Liver (tissue), 9 donors: Measurements from ENCODE around the gene EVPL. TPM values are rescaled to one million over a fixed set of nuclear protein-coding genes. Genes with fewer than 3 reads are reported as not detected.

ENCODE experiments used
- DNase-seq: peaks from one replicate; pipeline ENCODE4 v3.0.0-alpha.2; 2017; ENCODE audit warnings: low spot score
- H3K27ac ChIP-seq, 2 donors: one replicate each; pipeline ENCODE4 v1.7.0; 2013; ENCODE audit warnings: inconsistent platforms in 2 of 2, low read length in 2 of 2, control low read depth in 1 of 2, low read depth in 1 of 2, mild to moderate bottlenecking in 1 of 2
- H3K27me3 ChIP-seq, 4 donors: one replicate each; pipeline versions ENCODE4 v1.6.1 to v1.7.0; 2013; ENCODE audit warnings: low read length in 3 of 4, inconsistent platforms in 1 of 4, mild to moderate bottlenecking in 1 of 4, moderate library complexity in 1 of 4; ENCODE audit not compliant: control insufficient read depth in 4 of 4, insufficient read depth in 4 of 4
- H3K36me3 ChIP-seq, 4 donors: one replicate each; pipeline versions ENCODE4 v1.6.1 to v1.7.0; 2013; ENCODE audit warnings: low read length in 3 of 4, mild to moderate bottlenecking in 3 of 4, low read depth in 1 of 4, moderate library complexity in 1 of 4; ENCODE audit not compliant: control insufficient read depth in 4 of 4, insufficient read depth in 3 of 4
- H3K4me1 ChIP-seq, 4 donors: one replicate each; pipeline versions ENCODE4 v1.6.1 to v1.7.0; 2013; ENCODE audit warnings: low read length in 3 of 4, mild to moderate bottlenecking in 3 of 4, moderate library complexity in 1 of 4; ENCODE audit not compliant: control insufficient read depth in 4 of 4, insufficient read depth in 4 of 4
- H3K4me3 ChIP-seq, 3 donors: one replicate each; pipeline versions ENCODE4 v1.6.1 to v1.7.0; 2013; ENCODE audit warnings: low read length in 3 of 3, control low read depth in 1 of 3, low read depth in 1 of 3, mild to moderate bottlenecking in 1 of 3
- H3K9ac ChIP-seq, 2 donors: one replicate each; pipeline ENCODE4 v1.7.0; 2013; ENCODE audit warnings: low read length in 2 of 2, mild to moderate bottlenecking in 2 of 2, moderate library complexity in 2 of 2, control low read depth in 1 of 2, low read depth in 1 of 2
- H3K9me3 ChIP-seq, 4 donors: one replicate each; pipeline versions ENCODE4 v1.6.1 to v1.7.0; 2013; ENCODE audit warnings: low read length in 3 of 4; ENCODE audit not compliant: control insufficient read depth in 4 of 4
- CTCF ChIP-seq: fragments of 150-350 bp; IDR thresholded peaks from 2 replicates; pipeline ENCODE4 v1.5.1; 2017; ENCODE audit warnings: improper control_type of control experiment, low read depth, low read length; ENCODE audit not compliant: missing input control
- FOXA2 ChIP-seq: IDR thresholded peaks from 2 replicates; pipeline ENCODE4 v1.6.1; 2016; ENCODE audit warnings: antibody characterized with exemption
- HNF4A ChIP-seq, 2 donors: conservative IDR thresholded peaks; 2 replicates each; pipeline ENCODE4 v1.6.1; 2016; ENCODE audit warnings: antibody characterized with exemption in 2 of 2, mild to moderate bottlenecking in 2 of 2
- HNF4G ChIP-seq: IDR thresholded peaks from 2 replicates; pipeline ENCODE4 v1.6.1; 2016; ENCODE audit warnings: antibody characterized with exemption
- JUND ChIP-seq, 2 donors: IDR thresholded peaks; 2 replicates each; pipeline ENCODE4 v1.6.1; 2016; ENCODE audit warnings: antibody characterized with exemption in 2 of 2
- MAX ChIP-seq: IDR thresholded peaks from 2 replicates; pipeline ENCODE4 v1.6.1; 2016; ENCODE audit warnings: antibody characterized with exemption
- NR2F2 ChIP-seq: IDR thresholded peaks from 2 replicates; pipeline ENCODE4 v1.6.1; 2016; ENCODE audit warnings: antibody characterized with exemption
- RXRA ChIP-seq, 2 donors: IDR thresholded peaks; 2 replicates each; pipeline ENCODE4 v1.6.1; 2017 to 2018; ENCODE audit warnings: antibody characterized with exemption in 2 of 2, mild to moderate bottlenecking in 1 of 2
- SP1 ChIP-seq: IDR thresholded peaks from 2 replicates; pipeline ENCODE4 v1.6.1; 2018; ENCODE audit warnings: antibody characterized with exemption, mild to moderate bottlenecking
- YY1 ChIP-seq: IDR thresholded peaks from 2 replicates; pipeline ENCODE4 v1.6.1; 2016; ENCODE audit warnings: antibody characterized with exemption, mild to moderate bottlenecking
- ZBTB33 ChIP-seq: IDR thresholded peaks from 2 replicates; pipeline ENCODE4 v1.6.1; 2016; ENCODE audit warnings: antibody characterized with exemption
- whole genome bisulfite sequencing: extraction: QIAGEN DNeasy Blood & Tissue Kit; methylation state at CpG from one replicate; pipeline ENCODE4 v1.1.7; 2013; 5-methylcytosine and 5-hydroxymethylcytosine counted together
- polyA plus RNA-seq, 2 donors: library from polyadenylated mRNA; stranded (reverse) in 1 of 2; unstranded in 1 of 2; fragments of 200-250 nt in 1 of 2; fragments of >200 nt in 1 of 2; fragmentation: Nextera tagmentation in 1 of 2; extraction: Ambion mirVana in 1 of 2; gene quantifications; one replicate each; pipeline versions ENCODE4 v1.2.1 to v1.2.3, GENCODE V29; 2013 to 2015
- total RNA-seq, 2 donors: library from RNA; depleted of rRNA; stranded (reverse); fragments of >200 nt; gene quantifications; one replicate each; pipeline ENCODE4 v1.2.3, GENCODE V29; 2014
- donor health status: healthy.
- donor health status: healthy.
- donor health status: healthy.
- donor health status: healthy.
- donor health status: healthy.

EVPL gene
- total and polyA plus RNA-seq, 4 donors = 0.03 to 0.33 (median 0.21) TPM; not detected in 1

- Histone ChIP-seq H3K4me1 (peaks cover 17 to 56% (median 44%) of the 10 kb centered on the region in 4 donors), H3K27me3 (no peaks in the 10 kb centered on the region), H3K36me3 (peaks cover 0 to 5% (median 3%) of the 10 kb centered on the region in 4 donors), H3K9ac (peak overlapping the region in 1 of 2 donors; percentile 18), H3K9me3 (no peaks in the 10 kb centered on the region), H3K4me3 (no peak overlapping the region), H3K27ac (peak overlapping the region; percentile 88 to 93)
- WGBS = 72% methylated on average over 7 of the region's 7 CpGs
- peak; percentile 34 to 77 for TF ChIP-seq HNF4A (conservative IDR thresholded peaks at IDR 0.05)
- TF ChIP-seq SP1 = peak; percentile 23
- TF ChIP-seq RXRA (IDR thresholded peaks at IDR 0.05) = peak; percentile 65 to 84
- TF ChIP-seq JUND (IDR thresholded peaks at IDR 0.05) = peak in 1 of 2 donors; percentile 35
- no peak for TF ChIP-seq CTCF
- no peak for DNase-seq
Measured at GRCh38 chr17:75995385-75995925, 31.7 kb downstream of the EVPL start.

DNA sequence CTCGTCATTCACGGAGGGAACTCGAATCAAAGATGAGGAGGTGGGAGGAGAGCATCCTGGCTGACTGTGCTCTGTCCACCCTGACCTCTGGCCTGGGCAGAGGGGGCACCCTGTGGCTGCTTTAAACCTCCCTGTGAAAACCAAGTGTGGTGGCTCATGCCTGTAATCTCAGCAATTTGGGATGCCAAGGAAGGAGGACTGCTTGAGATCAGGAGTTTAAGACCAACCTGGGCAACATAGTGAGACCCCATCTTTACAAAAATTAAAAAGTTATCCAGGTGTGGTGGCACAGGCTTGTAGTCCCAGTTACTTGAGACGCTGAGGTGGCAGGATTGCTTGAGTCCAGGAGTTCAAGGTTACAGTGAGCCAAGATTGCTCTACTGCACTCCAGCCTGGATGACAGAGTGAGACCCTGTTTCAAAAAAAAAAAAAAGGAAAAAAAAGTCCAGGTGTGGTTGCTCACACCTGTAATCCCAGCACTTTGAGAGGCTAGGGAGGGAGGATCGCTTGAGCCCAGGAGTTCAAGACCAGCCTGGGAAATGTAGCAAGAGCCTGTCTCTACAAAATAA is 32.2 kb downstream of the EVPL start:
- Histone ChIP-seq H3K27me3 (no peaks in the 10 kb centered on the region), H3K4me3 (no peak overlapping the region), H3K27ac (peak overlapping the region; percentile 88 to 93), H3K9me3 (no peaks in the 10 kb centered on the region), H3K9ac (peak overlapping the region in 1 of 2 donors; percentile 18), H3K36me3 (peaks cover 0 to 5% (median 3%) of the 10 kb centered on the region in 4 donors), H3K4me1 (peaks cover 13 to 50% (median 39%) of the 10 kb centered on the region in 4 donors)
- TF ChIP-seq MAX (no peak), YY1 (no peak), SP1 (no peak), HNF4G (no peak), RXRA (IDR thresholded peaks at IDR 0.05) (no peak)
- WGBS = 77% methylated on average over 5 of the region's 5 CpGs
- DNase-seq = no peak

DNA sequence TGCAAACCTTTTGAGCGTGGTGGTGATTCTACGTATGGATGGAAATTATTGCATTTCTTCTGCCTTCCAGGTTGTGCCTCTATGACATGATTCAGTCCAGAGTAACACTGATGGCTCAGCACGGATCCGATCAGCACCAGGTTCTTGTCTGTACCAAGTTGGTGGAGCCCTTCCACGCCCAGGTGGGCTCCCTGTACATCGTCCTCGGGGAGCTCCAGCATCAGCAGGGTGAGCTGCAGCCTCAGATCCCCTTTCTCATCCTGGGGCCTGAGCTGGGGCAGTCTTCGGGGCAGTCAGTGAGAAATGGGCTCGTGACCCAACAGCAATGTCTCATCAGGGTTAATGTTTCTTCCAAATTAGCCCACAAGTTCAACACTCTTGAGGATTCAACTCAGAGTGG is 35.7 kb downstream of the EVPL start:
- H3K4me1 ChIP-seq = peaks cover 4 to 18% (median 13%) of the 10 kb centered on the region in 4 donors
- WGBS = 97% methylated on average over 9 of the region's 9 CpGs
- no peak overlapping the region for H3K4me3 ChIP-seq
- no peak overlapping the region for H3K9ac ChIP-seq
- H3K36me3 ChIP-seq = peaks cover 0 to 6% (median 4%) of the 10 kb centered on the region in 4 donors
- H3K27me3 ChIP-seq = no peaks in the 10 kb centered on the region
- DNase-seq = no peak
- H3K9me3 ChIP-seq = no peaks in the 10 kb centered on the region
- TF ChIP-seq NR2F2 (no peak), ZBTB33 (no peak), YY1 (no peak), CTCF (no peak), FOXA2 (no peak)
- no peak overlapping the region for H3K27ac ChIP-seq
